T-helper 2 cell (primary cell): Measurements from ENCODE around the gene UBTFL1.
A peak's percentile ranks its signal among the peaks of the same experiment; 100 is the strongest.
"Not testable (repeated sequence)": the region's sequence is repeated elsewhere in the genome, so short reads cannot be mapped to it uniquely, and the experiment has no call there.

Source experiments
- DNase-seq, 5 experiments: peaks; one replicate each; pipeline versions ENCODE4 v3.0.0 to v3.0.0-alpha.2; 2012 to 2022
- total RNA-seq, 2 donors: gene quantifications; one replicate each; lab custom pipeline; 2026; lab: John Stamatoyannopoulos, UW

The UBTFL1 gene
- total RNA-seq = 0 reads per million in 2 donors

- not testable (repeated sequence) for DNase-seq
Observed at GRCh38 chr11:90085650-90086049, at the start of gene UBTFL1. Gene UBTFL1 (plus strand): TSS chr11:90085950. CDS start chr11:90085950, 0 bp downstream.

- DNase-seq = not testable (repeated sequence)
Observed at GRCh38 chr11:90051591-90052209, 34.0 kb upstream of the UBTFL1 start.

GRCh38 chr11:90052311-90052710 is 33.4 kb upstream of the UBTFL1 start:
- DNase-seq = not testable (repeated sequence)

- not testable (repeated sequence) for DNase-seq
Observed at GRCh38 chr11:90053545-90053944, 32.2 kb upstream of the UBTFL1 start.

- not testable (repeated sequence) for DNase-seq
Observed at GRCh38 chr11:90088731-90089130, 3.0 kb downstream of the UBTFL1 start.

GRCh38 chr11:90095230-90095924 is 9.6 kb downstream of the UBTFL1 start:
- not testable (repeated sequence) for DNase-seq

- DNase-seq = not testable (repeated sequence)
Observed at GRCh38 chr11:90098261-90098660, 12.5 kb downstream of the UBTFL1 start.

- DNase-seq = peak in 1 of 5 experiments; percentile 2
Observed at GRCh38 chr11:90100431-90100830, 14.7 kb downstream of the UBTFL1 start.

GRCh38 chr11:90113541-90113940 is 27.8 kb downstream of the UBTFL1 start:
- DNase-seq = no peak

GRCh38 chr11:90120191-90120590 is 34.4 kb downstream of the UBTFL1 start:
- DNase-seq = no peak

GRCh38 chr11:90124371-90124770 is 38.6 kb downstream of the UBTFL1 start:
- DNase-seq = peak in 1 of 5 experiments; percentile 55

- DNase-seq = no peak
Observed at GRCh38 chr11:90124946-90125345, 39.2 kb downstream of the UBTFL1 start.

- DNase-seq = no peak
Observed at GRCh38 chr11:90133560-90134477, 48.1 kb downstream of the UBTFL1 start.

GRCh38 chr11:90134478-90135003 is 48.8 kb downstream of the UBTFL1 start, which contains the start of gene NAALAD2:
Gene NAALAD2 (plus strand): TSS chr11:90134663. CDS start chr11:90134759, 96 bp downstream.
- DNase-seq = peak in 1 of 5 experiments; percentile 6

GRCh38 chr11:90135016-90135415 is 49.3 kb downstream of the UBTFL1 start:
- DNase-seq = no peak
